GM12878 (cell line): Measurements from ENCODE around the gene MEDAG. TPM values are rescaled to one million over a fixed set of nuclear protein-coding genes. Genes with fewer than 3 reads are reported as not detected.

Experiments
- ATAC-seq: fragments of 200-7000 bp; cut with Tn5 transposase; 3 replicates; pipeline ENCODE4 v1.9.1; 2020; ENCODE audit warnings: mild to moderate bottlenecking, moderate library complexity
- BruUV-seq: library from RNA; stranded (reverse); fragments of 400-500 nt; replicated peaks from 2 replicates; lab custom pipeline; 2021; lab: Mats Ljungman, UMichigan
- CTCF ChIA-PET: fragments of 300-600 bp; sonication (Branson Sonifier 250); formaldehyde crosslinking; extraction: SDS; loops from one replicate; lab custom pipeline; 2021; ENCODE audit warnings: inconsistent platforms; lab: Yijun Ruan, JAX
- POLR2A ChIA-PET: fragments of 350-600 bp; formaldehyde crosslinking; extraction: SDS; loops from one replicate; lab custom pipeline; 2021; ENCODE audit warnings: inconsistent platforms; lab: Charles Lee
- RAD21 ChIA-PET: fragments of 300-600 bp; sonication (Branson Sonifier 250); formaldehyde crosslinking; loops from one replicate; lab custom pipeline; 2023; ENCODE audit warnings: antibody characterized with exemption; ENCODE audit not compliant: unreplicated experiment; lab: Charles Lee
- SMC1A ChIA-PET: fragments of 300-600 bp; sonication (Branson Sonifier 250); formaldehyde crosslinking; loops from one replicate; lab custom pipeline; 2023; ENCODE audit not compliant: unreplicated experiment, uncharacterized antibody; lab: Charles Lee
- DNase-seq: peaks from one replicate; pipeline ENCODE4 v3.0.0-alpha.2; 2011; ENCODE audit warnings: low read depth, low spot score
- FAIRE-seq: peaks from 3 replicates; lab custom pipeline; 2011; peaks lifted over from hg19 to GRCh38; lab: Jason Lieb, UNC
- H2AFZ ChIP-seq: 2 replicates; pipeline ENCODE4 v1.6.0; 2011; ENCODE audit warnings: low read depth, low read length, control low read depth; ENCODE audit not compliant: control insufficient read depth
- H3K27ac ChIP-seq: 2 replicates; pipeline ENCODE4 v1.5.1; 2011; ENCODE audit warnings: control low read depth; ENCODE audit not compliant: control insufficient read depth, insufficient read depth
- H3K27me3 ChIP-seq, 2 experiments: replicated peaks in 1 of 2; 2 replicates each; pipeline versions ENCODE4 v1.6.0 to v1.6.1; 2011; ENCODE audit warnings: low read length in 1 of 2; ENCODE audit not compliant: control insufficient read depth in 2 of 2, insufficient read depth in 2 of 2
- H3K36me3 ChIP-seq, 2 experiments: 2 replicates each; pipeline ENCODE4 v1.5.1; 2011; ENCODE audit warnings: low read length in 1 of 2; ENCODE audit not compliant: control insufficient read depth in 2 of 2, insufficient read depth in 2 of 2
- H3K4me1 ChIP-seq: 2 replicates; pipeline ENCODE4 v1.6.1; 2011; ENCODE audit warnings: mild to moderate bottlenecking, low read length, moderate library complexity, mixed read lengths; ENCODE audit not compliant: control insufficient read depth, insufficient read depth
- H3K4me2 ChIP-seq: 2 replicates; pipeline ENCODE4 v1.6.0; 2011; ENCODE audit warnings: control low read depth; ENCODE audit not compliant: control insufficient read depth, insufficient read depth
- H3K4me3 ChIP-seq: fragments of 200-600 bp; sonication (generic); 2 replicates; pipeline ENCODE4 v1.5.1; 2016
- H3K79me2 ChIP-seq: 2 replicates; pipeline ENCODE4 v1.6.0; 2011; ENCODE audit warnings: low read length; ENCODE audit not compliant: control insufficient read depth, insufficient read depth
- H3K9ac ChIP-seq: 2 replicates; pipeline ENCODE4 v1.8.0; 2011; ENCODE audit warnings: low read length, control low read depth, mixed read lengths; ENCODE audit not compliant: control insufficient read depth, insufficient read depth
- H3K9me3 ChIP-seq: replicated peaks from 3 replicates; pipeline ENCODE4 v1.5.1; 2011; ENCODE audit warnings: mild to moderate bottlenecking, low read length; ENCODE audit not compliant: control insufficient read depth, insufficient read depth
- H4K20me1 ChIP-seq: 2 replicates; pipeline ENCODE4 v1.6.0; 2011; ENCODE audit not compliant: control insufficient read depth, insufficient read depth
- BMI1 ChIP-seq: fragments of 450-650 bp; IDR thresholded peaks from 2 replicates; pipeline ENCODE4 v1.6.1; 2016; ENCODE audit warnings: mild to moderate bottlenecking, moderate library complexity, borderline replicate concordance
- CHD4 ChIP-seq: fragments of 200-600 bp; sonication (generic); IDR thresholded peaks from 2 replicates; pipeline ENCODE4 v1.6.1; 2016; ENCODE audit warnings: mild to moderate bottlenecking
- FOS ChIP-seq: IDR thresholded peaks from 3 replicates; pipeline ENCODE4 v1.6.1; 2011; ENCODE audit warnings: borderline replicate concordance; ENCODE audit not compliant: insufficient read length; ENCODE audit errors: extremely low read depth
- POU2F2 ChIP-seq: IDR thresholded peaks from 3 replicates; pipeline ENCODE4 v1.6.1; 2011; ENCODE audit warnings: low read depth, mild to moderate bottlenecking, low read length, borderline replicate concordance
- SIN3A ChIP-seq: IDR thresholded peaks from 2 replicates; pipeline ENCODE4 v1.6.1; 2012; ENCODE audit warnings: low read depth, low read length, improper control_type of control experiment
- SMC3 ChIP-seq: IDR thresholded peaks from 2 replicates; pipeline ENCODE4 v1.6.1; 2011; ENCODE audit warnings: low read length, improper control_type of control experiment, borderline replicate concordance
- ZBTB40 ChIP-seq: fragments of 450-650 bp; IDR thresholded peaks from 2 replicates; pipeline ENCODE4 v1.6.1; 2016; ENCODE audit warnings: mild to moderate bottlenecking, moderate library complexity, borderline replicate concordance
- ZNF622 ChIP-seq: fragments of 450-650 bp; IDR thresholded peaks from 2 replicates; pipeline ENCODE4 v1.6.1; 2017; ENCODE audit warnings: mild to moderate bottlenecking, inconsistent platforms
- WGBS: methylation state at CpG from one replicate; pipeline ENCODE4 v1.1.6; 2016; ENCODE audit warnings: low lambda C conversion rate; ENCODE audit not compliant: insufficient replicate concordance, insufficient coverage; ENCODE audit errors: missing lambda C conversion rate; 5-methylcytosine and 5-hydroxymethylcytosine counted together
- in situ Hi-C: fragments of 300-500 bp; cut with MboI; formaldehyde crosslinking; loops from 9 replicates; pipeline ENCODE4 v1.14.3; 2018; ENCODE audit warnings: mixed read lengths
- intact Hi-C: fragments of 100-400 bp; cut with micrococcal nuclease; formaldehyde crosslinking; loops from one replicate; pipeline ENCODE4 v1.14.2; 2022; ENCODE audit not compliant: unreplicated experiment
- polyA plus RNA-seq, 11 experiments: library from polyadenylated mRNA; depleted of rRNA in 4 of 11; unstranded in 6 of 11; stranded (reverse) in 5 of 11; fragments of >200 nt; fragmentation: Nextera tagmentation in 4 of 11; fragmentation: Illumina TruSeq in 1 of 11; extraction: Ambion mirVana in 4 of 11; extraction: Trizol in 1 of 11; gene quantifications; 1 replicate in 1 of 11; 2 replicates in 10 of 11; pipeline versions ENCODE4 v1.2.1 to v1.2.3, GENCODE V29; 2011 to 2016; ENCODE audit warnings: inconsistent platforms in 2 of 11, missing spikeins in 2 of 11, low read depth in 1 of 11
- total RNA-seq, 4 experiments: library from RNA; depleted of rRNA in 3 of 4; stranded (reverse); fragments of >200 nt in 3 of 4; fragmentation: Illumina TruSeq in 1 of 4; extraction: Trizol in 1 of 4; gene quantifications; 2 replicates each; pipeline versions ENCODE4 v1.2.1 to v1.2.3, GENCODE V29; 2013 to 2021
- TF ChIP-seq, protein P1 (sequence below): IDR thresholded peaks from 2 replicates; pipeline ENCODE4 v1.6.1; 2011; ENCODE audit warnings: low read depth, mild to moderate bottlenecking, low read length, moderate library complexity, borderline replicate concordance; ENCODE audit errors: extremely low read depth
- TF ChIP-seq, protein P2 (sequence below): fragments of 150-350 bp; IDR thresholded peaks from 2 replicates; pipeline ENCODE4 v1.6.1; 2016; ENCODE audit warnings: low read depth, low read length

The MEDAG gene
- total and polyA plus RNA-seq, 10 of the 15 experiments (the other 5 are each of a cell fraction or from before 2014, with no cell fraction given): 0.03 TPM; not detected in 9

- peak; percentile 98 for ATAC-seq
- H3K27me3 ChIP-seq: peaks cover 0 to 4% of the 10 kb centered on the region in 2 experiments; a peak in 2 of 4 replicates
- CTCF ChIA-PET: interaction anchor here (0.7 to 6.0 kb wide), 35 partner anchors 9 to 1090 kb away, joined by 3 to 26 read pairs (median 4); partner anchors contain the start of gene ALOX5AP
- intact Hi-C loops (loop anchor here (1.0 to 5.0 kb wide), 3 partner anchors 53 to 193 kb away; no protein-coding TSS in a partner anchor), in situ Hi-C loops (no loop called here)
- H3K9me3 ChIP-seq: no peaks in the 10 kb centered on the region
- no peak overlapping the region for H2AFZ ChIP-seq
- H3K4me1 ChIP-seq: no peaks in the 10 kb centered on the region
- no peak for DNase-seq
- no peak overlapping the region for H3K9ac ChIP-seq
- SMC1A ChIA-PET: interaction anchor here (0.6 to 2.4 kb wide), 15 partner anchors 9 to 735 kb away, joined by 3 to 11 read pairs (median 3); no protein-coding TSS in a partner anchor
- no peak overlapping the region for H3K27ac ChIP-seq
- no peak overlapping the region for H3K4me3 ChIP-seq
- WGBS: 34% methylated on average over 17 of the region's 17 CpGs
- RAD21 ChIA-PET: interaction anchor here (0.6 to 1.6 kb wide), 7 partner anchors 9 to 314 kb away, joined by 3 to 11 read pairs (median 5); no protein-coding TSS in a partner anchor
- FAIRE-seq: peak; percentile 85
- H4K20me1 ChIP-seq: 0 out of 2 replicates have a peak, but pooled peaks cover 2% of the 10 kb centered on the region
- H3K79me2 ChIP-seq: no peaks in the 10 kb centered on the region
- POLR2A ChIA-PET: no interaction called here
- no peaks in the 10 kb centered on the region for H3K36me3 ChIP-seq
- no TSS peak for BruUV-seq
- H3K4me2 ChIP-seq: no peak overlapping the region
- TF ChIP-seq, protein P1, sequence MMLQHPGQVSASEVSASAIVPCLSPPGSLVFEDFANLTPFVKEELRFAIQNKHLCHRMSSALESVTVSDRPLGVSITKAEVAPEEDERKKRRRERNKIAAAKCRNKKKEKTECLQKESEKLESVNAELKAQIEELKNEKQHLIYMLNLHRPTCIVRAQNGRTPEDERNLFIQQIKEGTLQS: no peak
- no peak for TF ChIP-seq ZBTB40
- TF ChIP-seq SMC3: peak; percentile 77
- TF ChIP-seq FOS: no peak
- TF ChIP-seq SIN3A: no peak
- no peak for TF ChIP-seq CHD4
- TF ChIP-seq BMI1: no peak
- TF ChIP-seq POU2F2: 0 out of 3 replicates have a peak, but pooled peaks have one; percentile 17
- TF ChIP-seq ZNF622: no peak
- TF ChIP-seq, protein P2, sequence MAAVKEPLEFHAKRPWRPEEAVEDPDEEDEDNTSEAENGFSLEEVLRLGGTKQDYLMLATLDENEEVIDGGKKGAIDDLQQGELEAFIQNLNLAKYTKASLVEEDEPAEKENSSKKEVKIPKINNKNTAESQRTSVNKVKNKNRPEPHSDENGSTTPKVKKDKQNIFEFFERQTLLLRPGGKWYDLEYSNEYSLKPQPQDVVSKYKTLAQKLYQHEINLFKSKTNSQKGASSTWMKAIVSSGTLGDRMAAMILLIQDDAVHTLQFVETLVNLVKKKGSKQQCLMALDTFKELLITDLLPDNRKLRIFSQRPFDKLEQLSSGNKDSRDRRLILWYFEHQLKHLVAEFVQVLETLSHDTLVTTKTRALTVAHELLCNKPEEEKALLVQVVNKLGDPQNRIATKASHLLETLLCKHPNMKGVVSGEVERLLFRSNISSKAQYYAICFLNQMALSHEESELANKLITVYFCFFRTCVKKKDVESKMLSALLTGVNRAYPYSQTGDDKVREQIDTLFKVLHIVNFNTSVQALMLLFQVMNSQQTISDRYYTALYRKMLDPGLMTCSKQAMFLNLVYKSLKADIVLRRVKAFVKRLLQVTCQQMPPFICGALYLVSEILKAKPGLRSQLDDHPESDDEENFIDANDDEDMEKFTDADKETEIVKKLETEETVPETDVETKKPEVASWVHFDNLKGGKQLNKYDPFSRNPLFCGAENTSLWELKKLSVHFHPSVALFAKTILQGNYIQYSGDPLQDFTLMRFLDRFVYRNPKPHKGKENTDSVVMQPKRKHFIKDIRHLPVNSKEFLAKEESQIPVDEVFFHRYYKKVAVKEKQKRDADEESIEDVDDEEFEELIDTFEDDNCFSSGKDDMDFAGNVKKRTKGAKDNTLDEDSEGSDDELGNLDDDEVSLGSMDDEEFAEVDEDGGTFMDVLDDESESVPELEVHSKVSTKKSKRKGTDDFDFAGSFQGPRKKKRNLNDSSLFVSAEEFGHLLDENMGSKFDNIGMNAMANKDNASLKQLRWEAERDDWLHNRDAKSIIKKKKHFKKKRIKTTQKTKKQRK: no peak
These were observed 40.7 kb upstream of the MEDAG start for GRCh38 chr13:30865123-30866049.
